ENCODE measurements around the gene PRDX6. TPM values are rescaled to one million over a fixed set of nuclear protein-coding genes. Genes with fewer than 3 reads are reported as not detected.

Gene PRDX6
- total and polyA plus RNA-seq, 2 donors (not counting 1 experiment from before 2014, with no cell fraction given) = 51.6 to 85.2 TPM

DNA sequence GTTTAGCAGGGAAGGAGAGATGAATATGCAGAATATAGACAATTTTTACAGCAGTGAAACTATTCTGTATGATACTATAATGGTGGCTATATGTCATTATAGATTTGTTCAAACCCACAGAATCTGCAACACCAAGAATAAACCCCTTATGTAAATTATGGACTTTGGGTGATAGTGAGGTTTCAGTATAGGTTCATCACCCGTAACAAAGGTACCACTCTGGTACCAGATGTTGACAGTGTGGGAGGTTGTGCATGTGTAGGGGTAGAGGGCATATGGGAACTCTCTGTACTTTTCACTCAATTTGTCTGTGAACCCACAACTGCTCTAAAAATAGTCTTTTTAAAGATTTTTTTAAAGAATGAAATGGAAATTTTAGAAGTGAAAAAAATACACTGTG lies 29.9 kb upstream of the PRDX6 start:
- H3K9me3 ChIP-seq (ENCODE audit: control extremely low read depth in 1 of 3, control insufficient read depth in 2 of 3, insufficient read depth in 1 of 3, low read length in 2 of 3) = peaks cover 0 to 11% (median 10%) of the 10 kb centered on the region in 3 donors
- H3K36me3 ChIP-seq (replicated peaks in 1 of 2; ENCODE audit: control extremely low read depth in 1 of 2, control insufficient read depth in 1 of 2, extremely low read depth in 1 of 2, insufficient read depth in 2 of 2, low read length in 1 of 2) = peaks cover 0 to 3% of the 10 kb centered on the region in 2 experiments
- no peak overlapping the region for H3K27ac ChIP-seq (ENCODE audit: low read length in 2 of 2)
- H3K4me2 ChIP-seq (replicated peaks; ENCODE audit: low read depth, low read length, poor library complexity, severe bottlenecking) = no peak overlapping the region
- H3K4me3 Mint-ChIP-seq = no peak overlapping the region
- POLR2A ChIA-PET = no interaction called here
- H3K27me3 ChIP-seq (replicated peaks in 1 of 4; ENCODE audit: control extremely low read depth in 1 of 4, control insufficient read depth in 3 of 4, insufficient read depth in 4 of 4, low read length in 3 of 4) = no peaks in the 10 kb centered on the region
- peaks cover 5% of the 10 kb centered on the region for H3K9me3 Mint-ChIP-seq (ENCODE audit: insufficient read depth)
- H3K79me2 ChIP-seq (ENCODE audit: control insufficient read depth, insufficient read depth, low read length) = peaks cover 9% of the 10 kb centered on the region
- no peak for TF ChIP-seq EZH2 (IDR thresholded peaks at IDR 0.05; ENCODE audit: borderline replicate concordance, insufficient read depth, low read depth, low read length, poor library complexity, severe bottlenecking)
- no peak for TF ChIP-seq CTCF (IDR thresholded peaks at IDR 0.05)
- H2AFZ ChIP-seq (ENCODE audit: insufficient read depth, low read depth, low read length, poor library complexity, severe bottlenecking) = no peak overlapping the region
- no CpG with 5 or more reads among the region's 1 CpG for WGBS (ENCODE audit: insufficient coverage)
- CTCF ChIA-PET = interaction anchor here (0.7 kb wide), 1 partner anchor 17 kb away, joined by 3 read pairs; no protein-coding TSS in a partner anchor
- no peak overlapping the region for H3K9ac ChIP-seq (ENCODE audit: low read length)
- H3K4me3 ChIP-seq (ENCODE audit: control extremely low read depth in 1 of 5, extremely low read depth in 1 of 5, insufficient read depth in 1 of 5, low read depth in 2 of 5, low read length in 4 of 5) = no peak overlapping the region
- H3K4me1 ChIP-seq (ENCODE audit: control insufficient read depth in 2 of 2, insufficient read depth in 2 of 2, low read length in 2 of 2) = peaks cover 7 to 8% of the 10 kb centered on the region in 2 donors
- H4K20me1 ChIP-seq (ENCODE audit: control insufficient read depth, insufficient read depth, low read length, poor library complexity, severe bottlenecking) = no peaks in the 10 kb centered on the region
- ATAC-seq (ENCODE audit: low read depth) (no peak), DNase-seq (no peak)
- peaks cover 21% of the 10 kb centered on the region for H3K4me1 Mint-ChIP-seq
- no peak overlapping the region for H3K27ac Mint-ChIP-seq
- no peaks in the 10 kb centered on the region for H3K27me3 Mint-ChIP-seq
- intact Hi-C loops (cut with micrococcal nuclease) = no loop called here

DNA sequence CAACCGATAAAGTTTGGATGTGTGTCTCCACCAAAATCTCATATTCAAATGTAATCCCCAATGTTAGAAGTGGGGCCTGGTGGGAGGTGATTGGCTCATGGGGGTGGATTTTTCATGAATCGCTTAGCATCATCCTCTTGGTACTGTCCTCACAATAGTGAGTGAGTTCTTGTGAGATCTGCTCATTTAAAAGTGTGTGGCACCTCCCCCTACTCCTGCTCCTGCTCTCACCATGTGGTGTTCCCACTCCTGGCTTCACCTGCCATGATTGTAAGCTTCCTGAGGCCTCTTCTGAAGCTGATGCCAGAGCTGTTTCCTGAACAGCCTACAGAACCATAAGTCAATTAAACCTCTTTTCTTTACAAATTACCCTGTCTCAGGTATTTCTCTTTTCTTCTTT lies 28.2 kb upstream of the PRDX6 start:
- H3K9me3 Mint-ChIP-seq (ENCODE audit: insufficient read depth) = peaks cover 5% of the 10 kb centered on the region
- ChIA-PET CTCF (no interaction called here), POLR2A (no interaction called here)
- Histone ChIP-seq H3K4me2 (replicated peaks; ENCODE audit: low read depth, low read length, poor library complexity, severe bottlenecking) (no peak overlapping the region), H3K36me3 (replicated peaks in 1 of 2; ENCODE audit: control extremely low read depth in 1 of 2, control insufficient read depth in 1 of 2, extremely low read depth in 1 of 2, insufficient read depth in 2 of 2, low read length in 1 of 2) (peaks cover 0 to 3% of the 10 kb centered on the region in 2 experiments), H4K20me1 (ENCODE audit: control insufficient read depth, insufficient read depth, low read length, poor library complexity, severe bottlenecking) (no peaks in the 10 kb centered on the region), H3K27ac (ENCODE audit: low read length in 2 of 2) (no peak overlapping the region), H3K27me3 (replicated peaks in 1 of 4; ENCODE audit: control extremely low read depth in 1 of 4, control insufficient read depth in 3 of 4, insufficient read depth in 4 of 4, low read length in 3 of 4) (no peaks in the 10 kb centered on the region), H3K4me1 (ENCODE audit: control insufficient read depth in 2 of 2, insufficient read depth in 2 of 2, low read length in 2 of 2) (peaks cover 7 to 8% of the 10 kb centered on the region in 2 donors), H3K9ac (ENCODE audit: low read length) (no peak overlapping the region), H3K79me2 (ENCODE audit: control insufficient read depth, insufficient read depth, low read length) (peaks cover 2% of the 10 kb centered on the region), H2AFZ (ENCODE audit: insufficient read depth, low read depth, low read length, poor library complexity, severe bottlenecking) (no peak overlapping the region), H3K9me3 (ENCODE audit: control extremely low read depth in 1 of 3, control insufficient read depth in 2 of 3, insufficient read depth in 1 of 3, low read length in 2 of 3) (peaks cover 0 to 11% (median 10%) of the 10 kb centered on the region in 3 donors), H3K4me3 (ENCODE audit: control extremely low read depth in 1 of 5, extremely low read depth in 1 of 5, insufficient read depth in 1 of 5, low read depth in 2 of 5, low read length in 4 of 5) (no peak overlapping the region)
- intact Hi-C loops (cut with micrococcal nuclease) = no loop called here
- no peak overlapping the region for H3K4me3 Mint-ChIP-seq
- DNase-seq (no peak), ATAC-seq (ENCODE audit: low read depth) (no peak)
- TF ChIP-seq EZH2 (IDR thresholded peaks at IDR 0.05; ENCODE audit: borderline replicate concordance, insufficient read depth, low read depth, low read length, poor library complexity, severe bottlenecking) = no peak
- no peak for TF ChIP-seq CTCF (IDR thresholded peaks at IDR 0.05)
- H3K27me3 Mint-ChIP-seq = no peaks in the 10 kb centered on the region
- peaks cover 19% of the 10 kb centered on the region for H3K4me1 Mint-ChIP-seq
- no peak overlapping the region for H3K27ac Mint-ChIP-seq
- no CpG with 5 or more reads among the region's 2 CpGs for WGBS (ENCODE audit: insufficient coverage)
